ENCODE results near the gene HIPK2. TPM values are rescaled to one million over a fixed set of nuclear protein-coding genes. Genes with fewer than 3 reads are reported as not detected.

The HIPK2 gene
- total and polyA plus RNA-seq, 2 of the 4 experiments (the other 2 are of a cell fraction) = 22.0 to 27.1 TPM

DNA sequence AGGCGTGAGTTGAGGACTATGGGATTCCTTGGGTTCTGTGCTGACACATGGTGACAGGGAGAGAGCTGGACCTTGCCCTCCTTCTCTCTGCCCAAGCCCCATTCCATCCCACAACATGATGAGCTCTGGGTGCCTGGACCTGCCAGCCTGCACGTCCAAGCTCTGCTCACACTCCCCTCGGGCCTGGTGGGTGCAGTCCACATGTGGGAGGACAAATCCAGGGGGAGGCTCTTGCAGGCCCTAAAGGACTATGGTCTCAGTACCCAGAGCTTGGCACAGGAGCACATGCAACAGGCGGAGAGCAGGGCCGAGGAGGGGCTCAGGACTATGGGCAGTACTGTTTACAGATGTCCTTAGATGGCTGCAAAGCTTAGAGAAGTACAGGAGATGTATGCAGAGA lies 162.9 kb downstream of the HIPK2 start:
- ATAC-seq (ENCODE audit: low read depth) (no peak), DNase-seq (no peak)
- Histone ChIP-seq H3K4me1 (ENCODE audit: control insufficient read depth, insufficient read depth, low read length) (peaks cover 4% of the 10 kb centered on the region), H2AK9ac (replicated peaks; ENCODE audit: low read depth, low read length, poor library complexity) (no peak overlapping the region), H3K14ac (replicated peaks; ENCODE audit: low read depth, low read length) (no peak overlapping the region), H4K20me1 (ENCODE audit: insufficient read depth, low read length) (peaks cover 17% of the 10 kb centered on the region; the same call in 1 of the 2 replicates), H3K23ac (ENCODE audit: low read depth, low read length) (no peak overlapping the region), H3K27me3 (ENCODE audit: control insufficient read depth, insufficient read depth, low read length) (no peaks in the 10 kb centered on the region), H3K27ac (ENCODE audit: insufficient read depth, low read length) (no peak overlapping the region), H2AK5ac (ENCODE audit: low read depth, low read length) (no peak overlapping the region), H4K8ac (ENCODE audit: low read depth in 2 of 2, low read length in 2 of 2) (no peak overlapping the region), H3K4me3 (ENCODE audit: insufficient read depth, low read depth, low read length) (no peak overlapping the region), H4K5ac (ENCODE audit: low read depth, low read length) (no peak overlapping the region), H4K91ac (ENCODE audit: insufficient read depth, low read depth, low read length) (no peak overlapping the region), H3K36me3 (ENCODE audit: control insufficient read depth, insufficient read depth, low read length) (peaks cover 70% of the 10 kb centered on the region), H3K18ac (ENCODE audit: low read depth, low read length) (no peak overlapping the region), H2BK15ac (ENCODE audit: low read depth, low read length) (no peak overlapping the region), H3K79me1 (ENCODE audit: low read depth in 1 of 2, low read length in 2 of 2) (peaks cover 22 to 57% of the 10 kb centered on the region in 2 experiments), H3K4ac (ENCODE audit: low read depth, low read length) (no peak overlapping the region), H3K9ac (ENCODE audit: low read depth, low read length) (no peak overlapping the region), H2BK120ac (ENCODE audit: low read depth, low read length) (no peak overlapping the region), H2BK20ac (ENCODE audit: low read depth, low read length) (no peak overlapping the region), H3K9me3 (ENCODE audit: control insufficient read depth, insufficient read depth, low read length) (no peaks in the 10 kb centered on the region), H3K4me2 (ENCODE audit: low read depth, low read length) (no peak overlapping the region), H2AFZ (replicated peaks; ENCODE audit: low read length, poor library complexity) (no peak overlapping the region), H2BK5ac (ENCODE audit: low read depth, low read length, poor library complexity, severe bottlenecking) (no peak overlapping the region), H3K9me1 (ENCODE audit: insufficient read depth, low read length) (peaks cover 5% of the 10 kb centered on the region; the same call in 1 of the 2 replicates), H3K56ac (ENCODE audit: extremely low read depth, insufficient read depth, low read length) (no peak overlapping the region)
- TF ChIP-seq RAD21 (IDR thresholded peaks at IDR 0.05; ENCODE audit: low read length) = no peak
- TF ChIP-seq RCOR1 (IDR thresholded peaks at IDR 0.05; ENCODE audit: insufficient replicate concordance, low read length) = no peak
- TF ChIP-seq, protein P1, sequence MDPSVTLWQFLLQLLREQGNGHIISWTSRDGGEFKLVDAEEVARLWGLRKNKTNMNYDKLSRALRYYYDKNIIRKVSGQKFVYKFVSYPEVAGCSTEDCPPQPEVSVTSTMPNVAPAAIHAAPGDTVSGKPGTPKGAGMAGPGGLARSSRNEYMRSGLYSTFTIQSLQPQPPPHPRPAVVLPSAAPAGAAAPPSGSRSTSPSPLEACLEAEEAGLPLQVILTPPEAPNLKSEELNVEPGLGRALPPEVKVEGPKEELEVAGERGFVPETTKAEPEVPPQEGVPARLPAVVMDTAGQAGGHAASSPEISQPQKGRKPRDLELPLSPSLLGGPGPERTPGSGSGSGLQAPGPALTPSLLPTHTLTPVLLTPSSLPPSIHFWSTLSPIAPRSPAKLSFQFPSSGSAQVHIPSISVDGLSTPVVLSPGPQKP (IDR thresholded peaks at IDR 0.05; ENCODE audit: borderline replicate concordance, low read depth, low read length) = no peak
- no peak for TF ChIP-seq MAZ (IDR thresholded peaks at IDR 0.05; ENCODE audit: borderline replicate concordance, low read depth, low read length)
- no peak for TF ChIP-seq FOS (IDR thresholded peaks at IDR 0.05; ENCODE audit: low read depth, low read length)
- TF ChIP-seq BHLHE40 (IDR thresholded peaks at IDR 0.05; ENCODE audit: low read depth, low read length) = no peak
- TF ChIP-seq CHD1 (IDR thresholded peaks at IDR 0.05; ENCODE audit: low read depth, low read length) = no peak
- no peak for TF ChIP-seq CEBPB (IDR thresholded peaks at IDR 0.05; ENCODE audit: low read depth, low read length)
- no peak for TF ChIP-seq RFX5 (IDR thresholded peaks at IDR 0.05; ENCODE audit: low read depth, low read length)
- no peak for TF ChIP-seq POLR2A (IDR thresholded peaks at IDR 0.05; ENCODE audit: low read depth, low read length)
- dilution Hi-C loops (cut with HindIII; ENCODE audit: low sequenced_read_pairs, unreplicated experiment) (no loop called here), in situ Hi-C loops (cut with MboI; ENCODE audit: low sequenced_read_pairs) (no loop called here), intact Hi-C loops (cut with micrococcal nuclease) (no loop called here)
- no TSS peak for BruUV-seq (replicated peaks)
- ChIA-PET POLR2A (ENCODE audit: unreplicated experiment) (no interaction called here), CTCF (no interaction called here)
- 92% methylated on average over 2 of the region's 5 CpGs; no CpG with 5 or more reads in 1 of the 2 experiments for WGBS, 2 experiments (ENCODE audit: extremely low coverage in 2 of 2, insufficient read length in 1 of 2)

Data from IMR-90 (cell line).